Liver (tissue), 9 donors: ENCODE results near the gene ZNF454. TPM values are rescaled to one million over a fixed set of nuclear protein-coding genes. Genes with fewer than 3 reads are reported as not detected.

ENCODE experiments used
- DNase-seq: peaks from one replicate; pipeline ENCODE4 v3.0.0-alpha.2; 2017; ENCODE audit warnings: low spot score
- H3K27ac ChIP-seq, 2 donors: one replicate each; pipeline ENCODE4 v1.7.0; 2013; ENCODE audit warnings: inconsistent platforms in 2 of 2, low read length in 2 of 2, control low read depth in 1 of 2, low read depth in 1 of 2, mild to moderate bottlenecking in 1 of 2
- H3K27me3 ChIP-seq, 4 donors: one replicate each; pipeline versions ENCODE4 v1.6.1 to v1.7.0; 2013; ENCODE audit warnings: low read length in 3 of 4, inconsistent platforms in 1 of 4, mild to moderate bottlenecking in 1 of 4, moderate library complexity in 1 of 4; ENCODE audit not compliant: control insufficient read depth in 4 of 4, insufficient read depth in 4 of 4
- H3K36me3 ChIP-seq, 4 donors: one replicate each; pipeline versions ENCODE4 v1.6.1 to v1.7.0; 2013; ENCODE audit warnings: low read length in 3 of 4, mild to moderate bottlenecking in 3 of 4, low read depth in 1 of 4, moderate library complexity in 1 of 4; ENCODE audit not compliant: control insufficient read depth in 4 of 4, insufficient read depth in 3 of 4
- H3K4me1 ChIP-seq, 4 donors: one replicate each; pipeline versions ENCODE4 v1.6.1 to v1.7.0; 2013; ENCODE audit warnings: low read length in 3 of 4, mild to moderate bottlenecking in 3 of 4, moderate library complexity in 1 of 4; ENCODE audit not compliant: control insufficient read depth in 4 of 4, insufficient read depth in 4 of 4
- H3K4me3 ChIP-seq, 3 donors: one replicate each; pipeline versions ENCODE4 v1.6.1 to v1.7.0; 2013; ENCODE audit warnings: low read length in 3 of 3, control low read depth in 1 of 3, low read depth in 1 of 3, mild to moderate bottlenecking in 1 of 3
- H3K9ac ChIP-seq, 2 donors: one replicate each; pipeline ENCODE4 v1.7.0; 2013; ENCODE audit warnings: low read length in 2 of 2, mild to moderate bottlenecking in 2 of 2, moderate library complexity in 2 of 2, control low read depth in 1 of 2, low read depth in 1 of 2
- H3K9me3 ChIP-seq, 4 donors: one replicate each; pipeline versions ENCODE4 v1.6.1 to v1.7.0; 2013; ENCODE audit warnings: low read length in 3 of 4; ENCODE audit not compliant: control insufficient read depth in 4 of 4
- EGR1 ChIP-seq, 2 donors: IDR thresholded peaks; 2 replicates each; pipeline ENCODE4 v1.6.1; 2016 to 2018; ENCODE audit warnings: antibody characterized with exemption in 2 of 2, low read depth in 2 of 2
- GABPA ChIP-seq, 2 donors: IDR thresholded peaks in 1 of 2; conservative IDR thresholded peaks in 1 of 2; 2 replicates each; pipeline ENCODE4 v1.6.1; 2016; ENCODE audit warnings: antibody characterized with exemption in 2 of 2, mild to moderate bottlenecking in 1 of 2, moderate library complexity in 1 of 2
- HNF4G ChIP-seq: IDR thresholded peaks from 2 replicates; pipeline ENCODE4 v1.6.1; 2016; ENCODE audit warnings: antibody characterized with exemption
- JUND ChIP-seq, 2 donors: IDR thresholded peaks; 2 replicates each; pipeline ENCODE4 v1.6.1; 2016; ENCODE audit warnings: antibody characterized with exemption in 2 of 2
- NR2F2 ChIP-seq: IDR thresholded peaks from 2 replicates; pipeline ENCODE4 v1.6.1; 2016; ENCODE audit warnings: antibody characterized with exemption
- RAD21 ChIP-seq, 2 donors: IDR thresholded peaks; 2 replicates each; pipeline ENCODE4 v1.6.1; 2016; ENCODE audit warnings: antibody characterized with exemption in 2 of 2, mild to moderate bottlenecking in 2 of 2
- SP1 ChIP-seq: IDR thresholded peaks from 2 replicates; pipeline ENCODE4 v1.6.1; 2018; ENCODE audit warnings: antibody characterized with exemption, mild to moderate bottlenecking
- TAF1 ChIP-seq: conservative IDR thresholded peaks from 2 replicates; pipeline ENCODE4 v1.6.1; 2016; ENCODE audit warnings: antibody characterized with exemption, mild to moderate bottlenecking
- YY1 ChIP-seq: IDR thresholded peaks from 2 replicates; pipeline ENCODE4 v1.6.1; 2016; ENCODE audit warnings: antibody characterized with exemption, mild to moderate bottlenecking
- WGBS: extraction: QIAGEN DNeasy Blood & Tissue Kit; methylation state at CpG from one replicate; pipeline ENCODE4 v1.1.7; 2013; 5-methylcytosine and 5-hydroxymethylcytosine counted together
- polyA plus RNA-seq, 2 donors: library from polyadenylated mRNA; stranded (reverse) in 1 of 2; unstranded in 1 of 2; fragments of 200-250 nt in 1 of 2; fragments of >200 nt in 1 of 2; fragmentation: Nextera tagmentation in 1 of 2; extraction: Ambion mirVana in 1 of 2; gene quantifications; one replicate each; pipeline versions ENCODE4 v1.2.1 to v1.2.3, GENCODE V29; 2013 to 2015
- total RNA-seq, 2 donors: library from RNA; depleted of rRNA; stranded (reverse); fragments of >200 nt; gene quantifications; one replicate each; pipeline ENCODE4 v1.2.3, GENCODE V29; 2014
- TF ChIP-seq, protein P1 (sequence below): IDR thresholded peaks from 2 replicates; pipeline ENCODE4 v1.6.1; 2016; ENCODE audit warnings: antibody characterized with exemption
- TF ChIP-seq, protein P2 (sequence below): IDR thresholded peaks from 2 replicates; pipeline ENCODE4 v1.6.1; 2016; ENCODE audit warnings: antibody characterized with exemption
- TF ChIP-seq, protein P3 (sequence below): fragments of 150-350 bp; IDR thresholded peaks from 2 replicates; pipeline ENCODE4 v1.5.1; 2017; ENCODE audit warnings: improper control_type of control experiment, low read depth, low read length; ENCODE audit not compliant: missing input control
- TF ChIP-seq, protein P4 (sequence below): IDR thresholded peaks from 2 replicates; pipeline ENCODE4 v1.6.1; 2016; ENCODE audit warnings: antibody characterized with exemption
- TF ChIP-seq, protein P5 (sequence below): IDR thresholded peaks from 2 replicates; pipeline ENCODE4 v1.6.1; 2016; ENCODE audit warnings: antibody characterized with exemption, mild to moderate bottlenecking
- donor health status: healthy.
- donor health status: healthy.
- donor health status: healthy.
- donor health status: healthy.
- donor health status: healthy.

The ZNF454 gene
- total and polyA plus RNA-seq, 4 donors = 0.09 to 0.50 (median 0.27) TPM

DNA sequence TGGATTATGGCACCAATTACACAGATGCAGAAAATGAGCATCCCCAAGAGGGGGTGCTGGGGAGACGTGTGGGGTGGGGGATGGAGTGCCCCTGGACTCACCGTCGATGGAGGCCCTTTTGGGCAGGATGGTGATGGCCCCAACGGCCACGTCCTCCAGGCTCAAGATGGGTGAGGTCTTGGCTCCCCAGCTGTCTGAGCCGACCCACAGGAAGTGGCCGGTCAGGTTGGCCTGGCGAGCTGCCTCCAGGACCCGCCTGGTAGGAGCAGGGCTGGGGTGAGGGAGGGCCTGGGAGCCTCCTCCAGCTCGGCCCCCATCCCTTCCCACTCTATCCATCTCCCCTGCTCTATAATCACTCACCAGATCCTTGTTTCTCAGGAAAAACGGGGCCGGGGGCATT lies 49.5 kb downstream of the ZNF454 start:
- Histone ChIP-seq H3K4me1 (peaks cover 0 to 5% (median 0%) of the 10 kb centered on the region in 4 donors), H3K27me3 (peaks cover 0 to 9% (median 2%) of the 10 kb centered on the region in 4 donors), H3K36me3 (no peaks in the 10 kb centered on the region), H3K9ac (no peak overlapping the region), H3K27ac (no peak overlapping the region), H3K4me3 (no peak overlapping the region), H3K9me3 (peaks cover 15 to 52% (median 32%) of the 10 kb centered on the region in 4 donors)
- no peak for DNase-seq
- TF ChIP-seq, protein P1, sequence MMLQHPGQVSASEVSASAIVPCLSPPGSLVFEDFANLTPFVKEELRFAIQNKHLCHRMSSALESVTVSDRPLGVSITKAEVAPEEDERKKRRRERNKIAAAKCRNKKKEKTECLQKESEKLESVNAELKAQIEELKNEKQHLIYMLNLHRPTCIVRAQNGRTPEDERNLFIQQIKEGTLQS = no peak
- TF ChIP-seq, protein P2, sequence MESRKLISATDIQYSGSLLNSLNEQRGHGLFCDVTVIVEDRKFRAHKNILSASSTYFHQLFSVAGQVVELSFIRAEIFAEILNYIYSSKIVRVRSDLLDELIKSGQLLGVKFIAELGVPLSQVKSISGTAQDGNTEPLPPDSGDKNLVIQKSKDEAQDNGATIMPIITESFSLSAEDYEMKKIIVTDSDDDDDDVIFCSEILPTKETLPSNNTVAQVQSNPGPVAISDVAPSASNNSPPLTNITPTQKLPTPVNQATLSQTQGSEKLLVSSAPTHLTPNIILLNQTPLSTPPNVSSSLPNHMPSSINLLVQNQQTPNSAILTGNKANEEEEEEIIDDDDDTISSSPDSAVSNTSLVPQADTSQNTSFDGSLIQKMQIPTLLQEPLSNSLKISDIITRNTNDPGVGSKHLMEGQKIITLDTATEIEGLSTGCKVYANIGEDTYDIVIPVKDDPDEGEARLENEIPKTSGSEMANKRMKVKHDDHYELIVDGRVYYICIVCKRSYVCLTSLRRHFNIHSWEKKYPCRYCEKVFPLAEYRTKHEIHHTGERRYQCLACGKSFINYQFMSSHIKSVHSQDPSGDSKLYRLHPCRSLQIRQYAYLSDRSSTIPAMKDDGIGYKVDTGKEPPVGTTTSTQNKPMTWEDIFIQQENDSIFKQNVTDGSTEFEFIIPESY = no peak
- TF ChIP-seq, protein P3, sequence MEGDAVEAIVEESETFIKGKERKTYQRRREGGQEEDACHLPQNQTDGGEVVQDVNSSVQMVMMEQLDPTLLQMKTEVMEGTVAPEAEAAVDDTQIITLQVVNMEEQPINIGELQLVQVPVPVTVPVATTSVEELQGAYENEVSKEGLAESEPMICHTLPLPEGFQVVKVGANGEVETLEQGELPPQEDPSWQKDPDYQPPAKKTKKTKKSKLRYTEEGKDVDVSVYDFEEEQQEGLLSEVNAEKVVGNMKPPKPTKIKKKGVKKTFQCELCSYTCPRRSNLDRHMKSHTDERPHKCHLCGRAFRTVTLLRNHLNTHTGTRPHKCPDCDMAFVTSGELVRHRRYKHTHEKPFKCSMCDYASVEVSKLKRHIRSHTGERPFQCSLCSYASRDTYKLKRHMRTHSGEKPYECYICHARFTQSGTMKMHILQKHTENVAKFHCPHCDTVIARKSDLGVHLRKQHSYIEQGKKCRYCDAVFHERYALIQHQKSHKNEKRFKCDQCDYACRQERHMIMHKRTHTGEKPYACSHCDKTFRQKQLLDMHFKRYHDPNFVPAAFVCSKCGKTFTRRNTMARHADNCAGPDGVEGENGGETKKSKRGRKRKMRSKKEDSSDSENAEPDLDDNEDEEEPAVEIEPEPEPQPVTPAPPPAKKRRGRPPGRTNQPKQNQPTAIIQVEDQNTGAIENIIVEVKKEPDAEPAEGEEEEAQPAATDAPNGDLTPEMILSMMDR = no peak
- TF ChIP-seq SP1 (no peak), JUND (IDR thresholded peaks at IDR 0.05) (no peak), TAF1 (no peak), RAD21 (IDR thresholded peaks at IDR 0.05) (no peak), NR2F2 (no peak), YY1 (no peak), GABPA (IDR thresholded peaks at IDR 0.05 in 1 of 2, conservative IDR thresholded peaks at IDR 0.05 in 1 of 2) (no peak), HNF4G (no peak), EGR1 (IDR thresholded peaks at IDR 0.05; ENCODE audit: low read depth in 2 of 2) (no peak)
- TF ChIP-seq, protein P4, sequence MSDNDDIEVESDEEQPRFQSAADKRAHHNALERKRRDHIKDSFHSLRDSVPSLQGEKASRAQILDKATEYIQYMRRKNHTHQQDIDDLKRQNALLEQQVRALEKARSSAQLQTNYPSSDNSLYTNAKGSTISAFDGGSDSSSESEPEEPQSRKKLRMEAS = no peak
- TF ChIP-seq, protein P5, sequence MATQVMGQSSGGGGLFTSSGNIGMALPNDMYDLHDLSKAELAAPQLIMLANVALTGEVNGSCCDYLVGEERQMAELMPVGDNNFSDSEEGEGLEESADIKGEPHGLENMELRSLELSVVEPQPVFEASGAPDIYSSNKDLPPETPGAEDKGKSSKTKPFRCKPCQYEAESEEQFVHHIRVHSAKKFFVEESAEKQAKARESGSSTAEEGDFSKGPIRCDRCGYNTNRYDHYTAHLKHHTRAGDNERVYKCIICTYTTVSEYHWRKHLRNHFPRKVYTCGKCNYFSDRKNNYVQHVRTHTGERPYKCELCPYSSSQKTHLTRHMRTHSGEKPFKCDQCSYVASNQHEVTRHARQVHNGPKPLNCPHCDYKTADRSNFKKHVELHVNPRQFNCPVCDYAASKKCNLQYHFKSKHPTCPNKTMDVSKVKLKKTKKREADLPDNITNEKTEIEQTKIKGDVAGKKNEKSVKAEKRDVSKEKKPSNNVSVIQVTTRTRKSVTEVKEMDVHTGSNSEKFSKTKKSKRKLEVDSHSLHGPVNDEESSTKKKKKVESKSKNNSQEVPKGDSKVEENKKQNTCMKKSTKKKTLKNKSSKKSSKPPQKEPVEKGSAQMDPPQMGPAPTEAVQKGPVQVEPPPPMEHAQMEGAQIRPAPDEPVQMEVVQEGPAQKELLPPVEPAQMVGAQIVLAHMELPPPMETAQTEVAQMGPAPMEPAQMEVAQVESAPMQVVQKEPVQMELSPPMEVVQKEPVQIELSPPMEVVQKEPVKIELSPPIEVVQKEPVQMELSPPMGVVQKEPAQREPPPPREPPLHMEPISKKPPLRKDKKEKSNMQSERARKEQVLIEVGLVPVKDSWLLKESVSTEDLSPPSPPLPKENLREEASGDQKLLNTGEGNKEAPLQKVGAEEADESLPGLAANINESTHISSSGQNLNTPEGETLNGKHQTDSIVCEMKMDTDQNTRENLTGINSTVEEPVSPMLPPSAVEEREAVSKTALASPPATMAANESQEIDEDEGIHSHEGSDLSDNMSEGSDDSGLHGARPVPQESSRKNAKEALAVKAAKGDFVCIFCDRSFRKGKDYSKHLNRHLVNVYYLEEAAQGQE = no peak
- WGBS = 85% methylated on average over 12 of the region's 12 CpGs
